GM12864 (cell line): ENCODE measurements around the gene C19orf67.
A peak's percentile ranks its signal among the peaks of the same experiment; 100 is the strongest.

Experiments used
- DNase-seq: peaks from one replicate; pipeline ENCODE4 v3.0.0-alpha.2; 2011; ENCODE audit warnings: low read depth
- H3K4me3 ChIP-seq: 2 replicates; pipeline ENCODE4 v1.5.1; 2011; ENCODE audit warnings: mild to moderate bottlenecking, low read depth, low read length, control low read depth
- CTCF ChIP-seq: IDR thresholded peaks from 2 replicates; pipeline ENCODE4 v1.5.1; 2011; ENCODE audit warnings: low read depth, mild to moderate bottlenecking, moderate library complexity, low read length, control low read depth, inconsistent platforms; ENCODE audit errors: missing control alignments

C19orf67 gene

GRCh38 chr19:14085309-14085995 lies at the start of gene C19orf67:
TSS of gene C19orf67 (minus strand) at chr19:14085783. CDS start at chr19:14085627, 156 bp downstream.
- H3K4me3 ChIP-seq = no peak within 1 kb of the TSS
- no peak for TF ChIP-seq CTCF
- DNase-seq = no peak

- H3K4me3 ChIP-seq = peak overlapping the region; percentile 97
- no peak for TF ChIP-seq CTCF
- no peak for DNase-seq
Measured at GRCh38 chr19:14135355-14135754, 49.8 kb upstream of the C19orf67 start.

GRCh38 chr19:14127929-14128509 lies 42.4 kb upstream of the C19orf67 start:
- no peak for TF ChIP-seq CTCF
- no peak overlapping the region for H3K4me3 ChIP-seq
- peak; percentile 53 for DNase-seq

- TF ChIP-seq CTCF = no peak
- no peak for DNase-seq
- no peak overlapping the region for H3K4me3 ChIP-seq
Measured at GRCh38 chr19:14127176-14127575, 41.6 kb upstream of the C19orf67 start.

- no peak for DNase-seq
- TF ChIP-seq CTCF = no peak
Measured at GRCh38 chr19:14122924-14123323, 37.3 kb upstream of the C19orf67 start.

GRCh38 chr19:14120497-14120780 lies 34.9 kb upstream of the C19orf67 start:
- no peak overlapping the region for H3K4me3 ChIP-seq
- no peak for DNase-seq
- TF ChIP-seq CTCF = no peak

More at GRCh38 chr19:14122924-14123323, 37.3 kb upstream of the C19orf67 start:
- H3K4me3 ChIP-seq = no peak overlapping the region

GRCh38 chr19:14119644-14120496 lies 34.3 kb upstream of the C19orf67 start:
- DNase-seq = no peak
- TF ChIP-seq CTCF = no peak
- no peak overlapping the region for H3K4me3 ChIP-seq
